Muscle layer of colon (tissue), 2 donors: ENCODE data around the gene CLDN20.
"Not testable (repeated sequence)": the region's sequence is repeated elsewhere in the genome, so short reads cannot be mapped to it uniquely, and the experiment has no call there.

Source experiments
- H3K27ac ChIP-seq: one replicate; pipeline ENCODE4 v1.7.0; 2013; ENCODE audit warnings: low read depth, mild to moderate bottlenecking, low read length, moderate library complexity
- H3K27me3 ChIP-seq, 2 donors: one replicate each; pipeline ENCODE4 v1.7.0; 2013; ENCODE audit warnings: low read length in 2 of 2, mild to moderate bottlenecking in 2 of 2; ENCODE audit not compliant: insufficient read depth in 2 of 2, control insufficient read depth in 1 of 2
- H3K36me3 ChIP-seq: one replicate; pipeline ENCODE4 v1.7.0; 2013; ENCODE audit warnings: mild to moderate bottlenecking, low read length; ENCODE audit not compliant: insufficient read depth
- H3K4me1 ChIP-seq: one replicate; pipeline ENCODE4 v1.7.0; 2013; ENCODE audit warnings: mild to moderate bottlenecking, low read length; ENCODE audit not compliant: insufficient read depth
- H3K4me3 ChIP-seq, 2 donors: one replicate each; pipeline ENCODE4 v1.7.0; 2013; ENCODE audit warnings: low read length in 2 of 2, low read depth in 1 of 2, mild to moderate bottlenecking in 1 of 2, moderate library complexity in 1 of 2
- H3K9ac ChIP-seq: one replicate; pipeline ENCODE4 v1.7.0; 2013; ENCODE audit warnings: low read length
- H3K9me3 ChIP-seq: one replicate; pipeline ENCODE4 v1.7.0; 2013; ENCODE audit warnings: mild to moderate bottlenecking, low read length
- donor health status: abdominal sarcoma.
- donor health status: Adenocarcinoma of cecum.

The CLDN20 gene

GRCh38 chr6:155292711-155293110 lies 28.9 kb downstream of the CLDN20 start:
- Histone ChIP-seq H3K4me1 (no peaks in the 10 kb centered on the region), H3K9me3 (no peaks in the 10 kb centered on the region), H3K36me3 (peaks cover 18% of the 10 kb centered on the region), H3K27me3 (no peaks in the 10 kb centered on the region), H3K4me3 (no peak overlapping the region), H3K9ac (no peak overlapping the region), H3K27ac (no peak overlapping the region)

- H3K27me3 ChIP-seq: no peaks in the 10 kb centered on the region
- H3K27ac ChIP-seq: no peak overlapping the region
- no peaks in the 10 kb centered on the region for H3K9me3 ChIP-seq
- H3K4me3 ChIP-seq: no peak overlapping the region
- no peak overlapping the region for H3K9ac ChIP-seq
- H3K4me1 ChIP-seq: no peaks in the 10 kb centered on the region
- H3K36me3 ChIP-seq: peaks cover 20% of the 10 kb centered on the region
Measured at GRCh38 chr6:155297669-155298068, 33.9 kb downstream of the CLDN20 start.

GRCh38 chr6:155301867-155302266 lies 38.1 kb downstream of the CLDN20 start:
- Histone ChIP-seq H3K9me3 (no peaks in the 10 kb centered on the region), H3K4me1 (no peaks in the 10 kb centered on the region)

GRCh38 chr6:155303361-155303870 lies 39.6 kb downstream of the CLDN20 start:
- Histone ChIP-seq H3K27me3 (no peaks in the 10 kb centered on the region), H3K27ac (no peak overlapping the region), H3K9me3 (no peaks in the 10 kb centered on the region), H3K36me3 (no peaks in the 10 kb centered on the region), H3K9ac (no peak overlapping the region), H3K4me3 (no peak overlapping the region), H3K4me1 (no peaks in the 10 kb centered on the region)

More at GRCh38 chr6:155301867-155302266, 38.1 kb downstream of the CLDN20 start:
- Histone ChIP-seq H3K27ac (no peak overlapping the region), H3K4me3 (no peak overlapping the region), H3K36me3 (peaks cover 11% of the 10 kb centered on the region), H3K9ac (no peak overlapping the region), H3K27me3 (no peaks in the 10 kb centered on the region)

GRCh38 chr6:155306958-155307357 lies 43.1 kb downstream of the CLDN20 start:
- no peak overlapping the region for H3K27ac ChIP-seq
- H3K36me3 ChIP-seq: no peaks in the 10 kb centered on the region
- no peaks in the 10 kb centered on the region for H3K27me3 ChIP-seq
- no peaks in the 10 kb centered on the region for H3K4me1 ChIP-seq
- no peaks in the 10 kb centered on the region for H3K9me3 ChIP-seq
- no peak overlapping the region for H3K9ac ChIP-seq
- no peak overlapping the region for H3K4me3 ChIP-seq

- Histone ChIP-seq H3K9ac (no peak overlapping the region), H3K36me3 (no peaks in the 10 kb centered on the region), H3K27ac (no peak overlapping the region), H3K4me1 (no peaks in the 10 kb centered on the region), H3K27me3 (no peaks in the 10 kb centered on the region), H3K4me3 (no peak overlapping the region), H3K9me3 (no peaks in the 10 kb centered on the region)
Measured at GRCh38 chr6:155309150-155309549, 45.3 kb downstream of the CLDN20 start.

- H3K36me3 ChIP-seq: no peaks in the 10 kb centered on the region
- no peak overlapping the region for H3K4me3 ChIP-seq
- H3K27me3 ChIP-seq: no peaks in the 10 kb centered on the region
- no peaks in the 10 kb centered on the region for H3K9me3 ChIP-seq
- H3K9ac ChIP-seq: no peak overlapping the region
- H3K27ac ChIP-seq: no peak overlapping the region
- no peaks in the 10 kb centered on the region for H3K4me1 ChIP-seq
Measured at GRCh38 chr6:155310596-155310995, 46.8 kb downstream of the CLDN20 start.

GRCh38 chr6:155311086-155311485 lies 47.3 kb downstream of the CLDN20 start:
- Histone ChIP-seq H3K4me1 (no peaks in the 10 kb centered on the region), H3K27me3 (no peaks in the 10 kb centered on the region), H3K9me3 (no peaks in the 10 kb centered on the region), H3K36me3 (no peaks in the 10 kb centered on the region), H3K4me3 (no peak overlapping the region), H3K9ac (no peak overlapping the region), H3K27ac (no peak overlapping the region)

- Histone ChIP-seq H3K9me3 (no peaks in the 10 kb centered on the region), H3K9ac (no peak overlapping the region), H3K36me3 (no peaks in the 10 kb centered on the region), H3K27me3 (no peaks in the 10 kb centered on the region), H3K27ac (no peak overlapping the region), H3K4me3 (no peak overlapping the region), H3K4me1 (no peaks in the 10 kb centered on the region)
Measured at GRCh38 chr6:155311583-155311982, 47.8 kb downstream of the CLDN20 start.

- not testable (repeated sequence) for H3K36me3 ChIP-seq, H3K4me1 ChIP-seq, H3K9me3 ChIP-seq, H3K27me3 ChIP-seq, H3K27ac ChIP-seq, H3K4me3 ChIP-seq, H3K9ac ChIP-seq
Measured at GRCh38 chr6:155312950-155313349, 49.1 kb downstream of the CLDN20 start.

GRCh38 chr6:155313602-155314091 lies 49.8 kb downstream of the CLDN20 start:
- Histone ChIP-seq H3K9me3 (no peaks in the 10 kb centered on the region), H3K4me3 (peak overlapping the region; percentile 88 to 96), H3K27ac (peak overlapping the region; percentile 85), H3K4me1 (no peaks in the 10 kb centered on the region), H3K9ac (peak overlapping the region; percentile 66), H3K36me3 (no peaks in the 10 kb centered on the region), H3K27me3 (no peaks in the 10 kb centered on the region)

GRCh38 chr6:155314092-155314772 lies 50.4 kb downstream of the CLDN20 start, which contains the start of gene TFB1M:
TSS of gene TFB1M (minus strand) at chr6:155314484. CDS start at chr6:155314428, 56 bp downstream.
- Histone ChIP-seq H3K4me1 (no peaks in the 10 kb centered on the region), H3K9ac (peak within 1 kb of the TSS; percentile 66), H3K27me3 (no peaks in the 10 kb centered on the region), H3K27ac (peak within 1 kb of the TSS; percentile 85), H3K9me3 (no peaks in the 10 kb centered on the region), H3K36me3 (no peaks in the 10 kb centered on the region), H3K4me3 (peak within 1 kb of the TSS; percentile 88 to 96)
